Memory B cell (primary cell): ENCODE data around the gene MN1.

ENCODE experiments used
- ATAC-seq: fragments of 150-1000 bp; cut with Tn5 transposase; 2 replicates; pipeline ENCODE4 v1.10.0; 2021; ENCODE audit warnings: low read depth, mild to moderate bottlenecking, moderate library complexity
- DNase-seq, 2 donors: peaks; one replicate each; pipeline ENCODE4 v3.0.0; 2022; ENCODE audit warnings: low spot score in 2 of 2
- H3K27ac Mint-ChIP-seq: one replicate; pipeline ENCODE4 v1.8.0; 2022; ENCODE audit warnings: mild to moderate bottlenecking, moderate library complexity, mixed read lengths
- H3K27me3 Mint-ChIP-seq: one replicate; pipeline ENCODE4 v1.8.0; 2022; ENCODE audit warnings: mixed read lengths
- H3K36me3 Mint-ChIP-seq: one replicate; pipeline ENCODE4 v1.8.0; 2022; ENCODE audit warnings: mild to moderate bottlenecking, mixed read lengths
- H3K4me1 Mint-ChIP-seq: one replicate; pipeline ENCODE4 v1.8.0; 2022; ENCODE audit warnings: mixed read lengths
- H3K4me3 Mint-ChIP-seq: one replicate; pipeline ENCODE4 v1.8.0; 2022; ENCODE audit warnings: mild to moderate bottlenecking, moderate library complexity, mixed read lengths
- H3K9me3 Mint-ChIP-seq: one replicate; pipeline ENCODE4 v1.8.0; 2022; ENCODE audit warnings: mixed read lengths

Gene MN1

GRCh38 chr22:27799015-27799826 lies 2.3 kb downstream of the MN1 start:
- no peak overlapping the region for H3K27ac Mint-ChIP-seq
- DNase-seq (no peak), ATAC-seq (no peak)
- H3K27me3 Mint-ChIP-seq, result peaks cover 3% of the 10 kb centered on the region
- H3K4me3 Mint-ChIP-seq, result no peak overlapping the region
- peaks cover 6% of the 10 kb centered on the region for H3K4me1 Mint-ChIP-seq
- H3K36me3 Mint-ChIP-seq, result no peaks in the 10 kb centered on the region
- H3K9me3 Mint-ChIP-seq, result no peaks in the 10 kb centered on the region

DNA sequence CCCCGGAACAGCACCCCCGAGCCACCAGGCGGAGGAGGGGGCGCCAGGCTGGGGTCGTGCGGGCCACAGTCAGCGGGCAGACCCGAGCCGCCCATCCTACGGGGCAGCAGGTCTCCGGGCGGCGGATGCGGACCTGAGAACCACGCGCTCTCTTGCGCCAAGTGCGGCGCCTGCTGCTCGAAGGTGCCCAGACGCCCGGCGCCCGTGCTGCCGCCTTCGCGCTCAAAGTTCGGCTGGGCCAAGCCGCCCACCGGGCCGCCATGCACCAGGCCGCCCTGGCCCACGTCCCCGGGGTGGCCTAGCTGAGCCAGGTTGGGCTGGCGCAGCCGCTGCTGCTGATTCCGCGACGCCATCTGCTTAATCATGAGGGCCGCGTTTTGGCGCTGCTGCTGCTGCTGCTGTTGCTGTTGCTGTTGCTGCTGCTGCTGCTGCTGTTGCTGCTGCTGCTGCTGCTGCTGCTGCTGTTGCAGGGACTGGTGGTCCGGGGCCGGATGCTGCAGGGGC lies 3.0 kb downstream of the MN1 start:
- no peaks in the 10 kb centered on the region for H3K9me3 Mint-ChIP-seq

DNA sequence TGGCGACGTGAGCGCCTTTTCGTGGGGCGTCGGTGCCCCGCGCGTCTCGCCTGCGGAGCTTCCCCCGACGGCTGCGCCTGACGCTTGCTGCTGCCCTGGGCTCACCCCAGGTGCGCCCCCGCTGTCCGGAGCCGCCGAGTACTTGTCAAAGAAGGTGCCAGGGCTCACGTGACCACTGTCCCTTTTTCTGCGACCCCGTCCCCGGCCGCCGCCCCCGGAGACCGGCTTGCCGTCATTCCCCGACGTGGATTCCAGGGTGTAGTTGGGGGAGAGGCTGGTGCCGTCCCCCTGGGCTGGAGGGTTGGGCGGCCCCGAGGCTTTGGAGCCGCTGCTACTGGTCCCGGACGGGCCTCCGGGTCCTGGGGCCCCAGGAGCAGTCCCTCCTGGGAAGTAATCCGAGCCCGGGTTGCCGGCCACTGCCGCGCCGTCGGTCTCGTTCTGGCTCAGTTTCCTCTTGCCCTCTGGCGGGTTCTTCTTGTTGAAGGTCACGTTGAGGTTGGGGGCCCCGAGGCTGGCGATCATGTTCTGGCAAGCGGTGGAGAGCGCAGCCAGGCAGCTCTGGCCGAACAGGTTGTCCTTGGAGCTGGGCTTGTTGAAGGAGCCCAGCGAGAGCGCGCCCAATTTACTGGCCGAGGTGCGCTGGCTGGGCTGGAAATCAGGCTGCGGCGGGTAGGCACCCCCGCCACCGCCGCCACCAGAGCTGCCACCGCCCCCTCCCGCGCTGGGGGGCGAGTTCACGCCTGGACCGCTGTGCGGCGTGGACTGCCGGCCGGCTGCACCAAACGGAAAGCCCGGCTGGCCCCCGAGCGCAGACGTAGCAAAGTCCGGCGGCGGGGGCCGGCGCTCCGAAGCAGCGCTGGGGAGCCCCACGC lies 3.8 kb downstream of the MN1 start:
- Mint-ChIP-seq H3K4me1 (peaks cover 6% of the 10 kb centered on the region), H3K36me3 (no peaks in the 10 kb centered on the region), H3K4me3 (no peak overlapping the region), H3K27ac (no peak overlapping the region), H3K27me3 (peaks cover 1% of the 10 kb centered on the region), H3K9me3 (no peaks in the 10 kb centered on the region)
- ATAC-seq, result no peak
- DNase-seq, result no peak

More for the DNA sequence above, 3.0 kb downstream of the MN1 start:
- Mint-ChIP-seq H3K27me3 (peaks cover 2% of the 10 kb centered on the region), H3K36me3 (no peaks in the 10 kb centered on the region), H3K27ac (no peak overlapping the region), H3K4me3 (no peak overlapping the region), H3K4me1 (peaks cover 6% of the 10 kb centered on the region)
- DNase-seq, result no peak
- no peak for ATAC-seq

GRCh38 chr22:27796829-27797519 lies 4.6 kb downstream of the MN1 start:
- H3K4me3 Mint-ChIP-seq, result no peak overlapping the region
- no peaks in the 10 kb centered on the region for H3K9me3 Mint-ChIP-seq
- H3K36me3 Mint-ChIP-seq, result no peaks in the 10 kb centered on the region
- peaks cover 1% of the 10 kb centered on the region for H3K27me3 Mint-ChIP-seq
- H3K4me1 Mint-ChIP-seq, result no peaks in the 10 kb centered on the region
- no peak for ATAC-seq
- H3K27ac Mint-ChIP-seq, result no peak overlapping the region
- no peak for DNase-seq

GRCh38 chr22:27795696-27796517 lies 5.6 kb downstream of the MN1 start:
- DNase-seq (no peak), ATAC-seq (no peak)
- Mint-ChIP-seq H3K36me3 (no peaks in the 10 kb centered on the region), H3K4me1 (no peaks in the 10 kb centered on the region), H3K27me3 (peaks cover 1% of the 10 kb centered on the region), H3K27ac (no peak overlapping the region), H3K4me3 (no peak overlapping the region), H3K9me3 (no peaks in the 10 kb centered on the region)

DNA sequence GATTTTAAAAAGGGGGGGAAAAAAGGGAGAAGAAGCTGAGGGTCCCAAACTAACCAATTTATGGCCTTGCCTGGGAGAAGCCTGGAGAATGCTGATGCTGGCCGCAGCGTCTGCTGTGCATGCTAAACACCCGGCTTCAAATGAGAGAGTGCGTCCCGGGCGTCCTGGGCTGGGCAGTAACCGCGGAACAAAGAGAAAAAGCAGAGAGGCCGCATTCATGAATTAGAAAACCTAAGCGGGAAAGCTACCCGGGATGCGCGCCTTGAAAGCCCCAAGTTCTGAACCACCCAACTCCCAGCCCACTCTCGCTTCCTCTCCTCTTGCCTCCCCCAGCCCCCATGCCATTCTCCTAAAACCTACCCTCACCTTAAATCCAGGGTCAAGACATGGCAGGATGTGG lies 6.5 kb downstream of the MN1 start:
- H3K36me3 Mint-ChIP-seq, result no peaks in the 10 kb centered on the region

DNA sequence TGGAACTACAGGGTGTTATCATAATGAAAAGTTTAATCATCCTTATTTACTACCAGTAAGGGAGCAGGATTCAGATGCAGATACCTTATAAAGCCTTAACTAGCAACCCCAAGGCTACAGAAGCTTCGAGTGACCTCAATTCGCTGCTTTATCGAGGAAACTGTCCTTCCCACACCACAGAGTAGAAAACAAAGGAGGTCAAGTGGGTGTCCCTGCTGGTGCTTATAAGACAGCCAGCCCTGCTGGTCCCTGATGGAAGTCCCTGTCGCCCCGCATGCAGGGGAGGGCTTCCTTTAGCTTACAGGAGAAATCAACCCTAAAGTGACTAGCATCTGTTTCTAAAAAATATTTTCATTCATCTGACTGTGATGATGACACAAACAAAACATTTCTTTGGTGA lies 7.3 kb downstream of the MN1 start:
- no peak overlapping the region for H3K4me3 Mint-ChIP-seq

More for the DNA sequence above, 6.5 kb downstream of the MN1 start:
- DNase-seq (no peak), ATAC-seq (no peak)
- Mint-ChIP-seq H3K9me3 (no peaks in the 10 kb centered on the region), H3K4me3 (no peak overlapping the region), H3K4me1 (no peaks in the 10 kb centered on the region), H3K27me3 (peaks cover 1% of the 10 kb centered on the region), H3K27ac (no peak overlapping the region)

DNA sequence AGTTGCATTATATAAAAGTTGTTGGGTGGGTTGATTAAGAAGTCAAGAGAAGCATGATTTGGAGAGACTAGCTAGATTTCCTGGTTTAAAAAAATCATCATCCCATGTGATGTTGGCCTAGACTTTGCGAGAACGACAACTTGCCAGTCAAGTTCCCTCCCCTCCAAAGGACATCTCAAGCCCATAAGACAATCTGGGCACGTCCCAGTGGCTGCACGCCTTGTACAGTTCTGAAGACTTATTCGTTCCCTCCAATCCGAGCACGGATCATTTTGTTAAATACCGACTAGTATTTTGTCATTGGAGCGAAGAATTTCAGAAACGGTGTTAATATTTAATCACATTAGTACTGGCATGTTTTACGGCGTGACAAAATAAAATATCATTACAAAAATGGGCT lies 8.0 kb downstream of the MN1 start:
- Mint-ChIP-seq H3K4me1 (no peaks in the 10 kb centered on the region), H3K4me3 (no peak overlapping the region), H3K9me3 (no peaks in the 10 kb centered on the region), H3K36me3 (no peaks in the 10 kb centered on the region), H3K27ac (no peak overlapping the region), H3K27me3 (no peaks in the 10 kb centered on the region)
- ATAC-seq (no peak), DNase-seq (no peak)

More for the DNA sequence above, 7.3 kb downstream of the MN1 start:
- ATAC-seq (no peak), DNase-seq (no peak)
- Mint-ChIP-seq H3K27ac (no peak overlapping the region), H3K27me3 (peaks cover 1% of the 10 kb centered on the region), H3K36me3 (no peaks in the 10 kb centered on the region), H3K4me1 (no peaks in the 10 kb centered on the region), H3K9me3 (no peaks in the 10 kb centered on the region)

GRCh38 chr22:27792452-27793161 lies 8.9 kb downstream of the MN1 start:
- peaks cover 3% of the 10 kb centered on the region for H3K27me3 Mint-ChIP-seq
- no peak overlapping the region for H3K27ac Mint-ChIP-seq
- no peaks in the 10 kb centered on the region for H3K36me3 Mint-ChIP-seq
- no peak overlapping the region for H3K4me3 Mint-ChIP-seq
- no peaks in the 10 kb centered on the region for H3K4me1 Mint-ChIP-seq
- H3K9me3 Mint-ChIP-seq, result no peaks in the 10 kb centered on the region
- ATAC-seq (no peak), DNase-seq (no peak)

GRCh38 chr22:27791859-27792241 lies 9.7 kb downstream of the MN1 start:
- Mint-ChIP-seq H3K9me3 (no peaks in the 10 kb centered on the region), H3K27me3 (peaks cover 3% of the 10 kb centered on the region)

GRCh38 chr22:27791159-27791858 lies 10.2 kb downstream of the MN1 start:
- DNase-seq (no peak), ATAC-seq (no peak)
- Mint-ChIP-seq H3K4me1 (no peaks in the 10 kb centered on the region), H3K36me3 (no peaks in the 10 kb centered on the region), H3K27me3 (peaks cover 6% of the 10 kb centered on the region), H3K27ac (no peak overlapping the region), H3K4me3 (no peak overlapping the region), H3K9me3 (no peaks in the 10 kb centered on the region)

More at GRCh38 chr22:27791859-27792241, 9.7 kb downstream of the MN1 start:
- Mint-ChIP-seq H3K4me1 (no peaks in the 10 kb centered on the region), H3K4me3 (no peak overlapping the region), H3K27ac (no peak overlapping the region), H3K36me3 (no peaks in the 10 kb centered on the region)
- no peak for ATAC-seq
- DNase-seq, result no peak

DNA sequence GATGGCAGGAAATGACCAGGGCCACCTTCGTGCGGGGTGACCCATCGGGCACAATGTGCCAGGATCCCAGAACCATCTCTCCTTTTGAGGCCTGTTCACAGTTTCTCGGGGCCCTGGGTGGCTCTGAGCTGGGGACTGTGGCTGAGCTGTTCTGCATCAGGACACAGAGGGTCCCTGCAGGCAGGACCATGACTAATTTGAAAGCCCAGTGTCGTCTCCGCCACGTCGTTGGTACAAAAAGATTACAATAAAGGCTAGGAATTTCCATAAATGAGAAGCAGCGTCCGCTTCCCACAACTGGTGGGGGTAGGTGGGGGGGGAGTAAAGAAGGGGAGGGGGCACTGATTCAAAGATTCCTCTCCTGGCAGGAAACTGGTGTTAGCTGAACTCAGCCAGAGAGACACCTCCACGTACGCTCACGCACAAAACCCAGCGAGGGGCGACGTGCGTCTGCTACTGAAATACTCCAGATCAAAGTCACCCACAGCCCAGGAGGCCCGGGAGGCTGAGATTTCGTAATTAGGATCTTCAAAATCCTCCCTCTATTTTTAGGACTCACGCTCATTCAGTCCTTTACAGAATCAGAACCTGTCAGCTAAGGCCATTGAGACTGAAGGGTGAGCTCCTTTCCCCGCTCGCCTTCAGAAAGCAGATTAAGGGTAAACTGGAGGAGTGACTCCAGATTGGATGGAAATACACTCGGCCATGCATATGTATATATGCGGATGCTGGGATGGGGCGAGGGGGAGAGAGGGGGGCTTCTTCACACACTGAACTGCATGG lies 11.0 kb downstream of the MN1 start:
- H3K4me1 Mint-ChIP-seq, result no peaks in the 10 kb centered on the region
- H3K4me3 Mint-ChIP-seq, result no peak overlapping the region
- no peaks in the 10 kb centered on the region for H3K9me3 Mint-ChIP-seq
- ATAC-seq, result no peak
- peaks cover 10% of the 10 kb centered on the region for H3K27me3 Mint-ChIP-seq
- no peaks in the 10 kb centered on the region for H3K36me3 Mint-ChIP-seq
- DNase-seq, result no peak
- H3K27ac Mint-ChIP-seq, result no peak overlapping the region
